ENCODE data around the gene PAFAH2.
"Not testable (repeated sequence)": the region's sequence is repeated elsewhere in the genome, so short reads cannot be mapped to it uniquely, and the experiment has no call there.

PAFAH2 gene

DNA sequence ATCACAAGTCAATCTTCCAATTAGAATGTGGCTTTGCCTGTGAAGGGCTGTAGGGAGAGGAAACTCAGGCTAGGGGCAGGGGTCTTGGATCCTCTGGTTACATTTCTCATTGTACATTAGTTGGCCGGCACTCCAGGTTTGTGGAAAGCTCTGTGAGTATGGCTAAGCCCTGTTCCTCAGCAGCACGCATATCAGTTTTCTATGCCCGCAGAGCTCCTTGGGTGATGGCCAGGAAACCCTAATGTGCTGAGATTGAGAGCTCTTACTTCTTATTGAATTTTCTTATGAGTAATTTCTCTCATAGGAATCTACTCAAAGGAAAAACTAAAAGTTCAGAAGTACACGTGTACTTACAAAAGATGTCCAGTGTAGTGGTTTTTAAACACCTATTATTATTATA is 60.9 kb downstream of the PAFAH2 start:
- Histone ChIP-seq H3K27me3 (replicated peaks) (no peaks in the 10 kb centered on the region), H3K36me3 (replicated peaks) (no peaks in the 10 kb centered on the region), H3K27ac (no peak overlapping the region), H3K4me3 (ENCODE audit: low read depth, low read length) (no peak overlapping the region)
- no peak for DNase-seq
- TF ChIP-seq, protein P1, sequence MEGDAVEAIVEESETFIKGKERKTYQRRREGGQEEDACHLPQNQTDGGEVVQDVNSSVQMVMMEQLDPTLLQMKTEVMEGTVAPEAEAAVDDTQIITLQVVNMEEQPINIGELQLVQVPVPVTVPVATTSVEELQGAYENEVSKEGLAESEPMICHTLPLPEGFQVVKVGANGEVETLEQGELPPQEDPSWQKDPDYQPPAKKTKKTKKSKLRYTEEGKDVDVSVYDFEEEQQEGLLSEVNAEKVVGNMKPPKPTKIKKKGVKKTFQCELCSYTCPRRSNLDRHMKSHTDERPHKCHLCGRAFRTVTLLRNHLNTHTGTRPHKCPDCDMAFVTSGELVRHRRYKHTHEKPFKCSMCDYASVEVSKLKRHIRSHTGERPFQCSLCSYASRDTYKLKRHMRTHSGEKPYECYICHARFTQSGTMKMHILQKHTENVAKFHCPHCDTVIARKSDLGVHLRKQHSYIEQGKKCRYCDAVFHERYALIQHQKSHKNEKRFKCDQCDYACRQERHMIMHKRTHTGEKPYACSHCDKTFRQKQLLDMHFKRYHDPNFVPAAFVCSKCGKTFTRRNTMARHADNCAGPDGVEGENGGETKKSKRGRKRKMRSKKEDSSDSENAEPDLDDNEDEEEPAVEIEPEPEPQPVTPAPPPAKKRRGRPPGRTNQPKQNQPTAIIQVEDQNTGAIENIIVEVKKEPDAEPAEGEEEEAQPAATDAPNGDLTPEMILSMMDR (IDR thresholded peaks at IDR 0.05; ENCODE audit: low read depth, low read length, missing control alignments): no peak
- in situ Hi-C loops (cut with HindIII; ENCODE audit: low pct_ligation_motif_present, low sequenced_read_pairs): no loop called here

DNA sequence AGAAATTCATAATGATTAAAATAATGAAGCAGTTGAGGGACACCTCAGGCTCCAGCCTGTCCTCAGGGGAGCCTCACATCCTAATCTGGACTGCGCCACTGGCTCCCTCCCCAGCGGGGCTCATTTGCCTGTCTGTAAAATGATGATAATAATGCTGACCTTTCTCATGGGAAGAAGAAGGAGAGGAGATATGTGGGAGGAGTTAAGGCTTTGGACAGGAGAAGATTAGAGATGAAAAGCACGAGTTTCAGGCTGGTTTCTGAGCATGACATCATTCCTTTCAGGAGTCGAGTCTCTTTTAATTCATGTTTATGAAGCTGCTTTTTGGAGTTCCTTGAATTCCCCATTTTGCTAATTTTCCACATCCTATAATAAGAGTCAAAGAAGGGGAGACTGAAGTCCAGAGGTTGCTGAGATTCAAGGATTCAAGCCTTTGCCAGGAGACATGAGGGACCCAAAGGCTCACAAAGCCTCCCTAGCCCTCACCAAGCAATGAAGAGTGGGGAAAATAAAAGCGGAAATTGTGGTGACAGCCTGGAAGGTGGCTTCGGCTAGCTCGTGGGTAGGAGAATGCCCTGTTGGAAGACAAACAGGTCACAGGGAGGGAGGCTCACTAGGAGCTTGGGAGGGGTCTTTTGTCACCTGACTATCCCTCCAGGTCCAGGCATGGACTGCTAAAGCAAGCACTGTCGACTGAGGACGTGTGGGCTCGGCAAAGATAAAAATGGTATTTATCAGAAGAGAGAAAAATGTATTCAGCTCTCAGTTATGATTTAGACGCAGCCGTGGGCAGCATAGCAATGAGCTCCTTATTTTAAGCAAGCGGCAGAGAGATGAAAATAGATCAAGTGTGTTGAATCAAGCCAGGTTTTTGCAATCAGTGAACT is 64.1 kb downstream of the PAFAH2 start:
- in situ Hi-C loops (cut with HindIII; ENCODE audit: low pct_ligation_motif_present, low sequenced_read_pairs): no loop called here
- no peaks in the 10 kb centered on the region for H3K27me3 ChIP-seq (replicated peaks)
- DNase-seq: no peak
- no peaks in the 10 kb centered on the region for H3K36me3 ChIP-seq (replicated peaks)
- no peak overlapping the region for H3K4me3 ChIP-seq (ENCODE audit: low read depth, low read length)
- no peak overlapping the region for H3K27ac ChIP-seq
- TF ChIP-seq, protein P1 (IDR thresholded peaks at IDR 0.05; ENCODE audit: low read depth, low read length, missing control alignments): no peak

DNA sequence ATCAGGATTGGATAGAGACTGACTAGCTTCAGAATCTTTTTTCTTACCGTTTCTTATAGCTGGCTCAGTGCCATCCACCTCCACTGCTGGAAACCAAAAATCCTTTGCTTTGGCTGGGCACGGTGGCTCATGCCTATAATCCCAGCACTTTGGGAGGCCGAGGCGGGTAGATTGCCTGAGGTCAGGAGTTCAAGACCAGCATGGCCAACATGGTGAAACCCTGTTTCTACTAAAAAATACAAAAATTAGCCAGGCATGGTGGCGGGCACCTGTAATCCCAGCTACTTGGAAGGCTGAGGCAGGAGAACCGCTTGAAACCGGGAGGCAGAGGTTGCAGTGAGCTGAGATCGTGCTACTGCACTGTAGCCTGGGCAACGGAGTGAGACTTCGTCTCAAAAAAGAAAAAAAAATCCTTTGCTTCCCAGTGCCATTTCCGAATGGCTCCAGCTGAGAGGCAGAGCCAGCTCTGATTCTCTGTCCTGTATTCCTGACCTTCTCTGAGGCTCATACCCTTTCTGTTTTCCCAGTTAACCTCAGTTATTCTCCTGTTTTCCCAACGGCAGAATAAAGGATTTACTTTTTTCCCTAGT is 65.0 kb downstream of the PAFAH2 start:
- DNase-seq; H3K27me3 ChIP-seq (replicated peaks); in situ Hi-C loops (cut with HindIII; ENCODE audit: low pct_ligation_motif_present, low sequenced_read_pairs); H3K36me3 ChIP-seq (replicated peaks); H3K4me3 ChIP-seq (ENCODE audit: low read depth, low read length); H3K27ac ChIP-seq: not testable (repeated sequence)

DNA sequence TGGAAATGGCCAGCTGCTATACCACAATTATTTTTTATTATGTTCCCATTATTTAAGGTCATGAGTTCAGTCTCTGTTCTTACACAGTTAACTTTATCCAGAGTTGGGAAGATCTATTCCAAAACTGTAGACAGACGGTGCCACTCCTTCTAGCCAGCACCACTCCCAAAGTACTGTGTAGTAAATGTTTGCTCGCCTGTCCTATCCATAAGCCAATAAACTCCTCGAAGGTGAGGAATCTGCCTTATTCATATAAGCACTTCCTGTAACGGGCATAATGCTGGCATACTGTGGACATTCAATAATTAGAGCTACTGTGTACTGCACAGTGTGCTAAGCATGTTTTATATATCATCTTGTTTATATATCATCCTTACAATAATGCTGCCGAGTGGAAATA is 65.5 kb downstream of the PAFAH2 start:
- H3K27me3 ChIP-seq (replicated peaks): no peaks in the 10 kb centered on the region
- no peak overlapping the region for H3K4me3 ChIP-seq (ENCODE audit: low read depth, low read length)
- H3K27ac ChIP-seq: no peak overlapping the region
- TF ChIP-seq, protein P1 (IDR thresholded peaks at IDR 0.05; ENCODE audit: low read depth, low read length, missing control alignments): no peak
- no peaks in the 10 kb centered on the region for H3K36me3 ChIP-seq (replicated peaks)
- in situ Hi-C loops (cut with HindIII; ENCODE audit: low pct_ligation_motif_present, low sequenced_read_pairs): no loop called here
- no peak for DNase-seq

DNA sequence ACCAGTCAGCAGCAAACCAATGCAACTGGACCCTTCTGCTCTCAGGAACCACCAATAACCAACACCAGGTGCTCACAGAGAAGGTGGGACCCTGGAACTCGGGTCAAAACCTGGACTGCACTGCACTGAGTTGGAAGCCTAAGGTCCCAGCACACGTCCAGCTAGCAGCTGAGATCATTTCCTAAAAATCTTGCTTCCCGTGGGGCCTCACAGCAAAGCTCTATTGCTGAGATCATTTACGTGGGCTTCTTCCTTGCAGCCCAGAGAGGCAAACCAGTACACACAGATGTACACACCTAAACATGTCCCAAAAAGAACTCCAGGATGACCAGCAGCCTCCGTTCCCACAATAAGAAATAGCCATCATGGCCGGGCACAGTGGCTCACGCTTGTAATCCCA is 68.8 kb downstream of the PAFAH2 start:
- no peak overlapping the region for H3K27ac ChIP-seq
- no peaks in the 10 kb centered on the region for H3K27me3 ChIP-seq (replicated peaks)
- TF ChIP-seq, protein P1 (IDR thresholded peaks at IDR 0.05; ENCODE audit: low read depth, low read length, missing control alignments): no peak

DNA sequence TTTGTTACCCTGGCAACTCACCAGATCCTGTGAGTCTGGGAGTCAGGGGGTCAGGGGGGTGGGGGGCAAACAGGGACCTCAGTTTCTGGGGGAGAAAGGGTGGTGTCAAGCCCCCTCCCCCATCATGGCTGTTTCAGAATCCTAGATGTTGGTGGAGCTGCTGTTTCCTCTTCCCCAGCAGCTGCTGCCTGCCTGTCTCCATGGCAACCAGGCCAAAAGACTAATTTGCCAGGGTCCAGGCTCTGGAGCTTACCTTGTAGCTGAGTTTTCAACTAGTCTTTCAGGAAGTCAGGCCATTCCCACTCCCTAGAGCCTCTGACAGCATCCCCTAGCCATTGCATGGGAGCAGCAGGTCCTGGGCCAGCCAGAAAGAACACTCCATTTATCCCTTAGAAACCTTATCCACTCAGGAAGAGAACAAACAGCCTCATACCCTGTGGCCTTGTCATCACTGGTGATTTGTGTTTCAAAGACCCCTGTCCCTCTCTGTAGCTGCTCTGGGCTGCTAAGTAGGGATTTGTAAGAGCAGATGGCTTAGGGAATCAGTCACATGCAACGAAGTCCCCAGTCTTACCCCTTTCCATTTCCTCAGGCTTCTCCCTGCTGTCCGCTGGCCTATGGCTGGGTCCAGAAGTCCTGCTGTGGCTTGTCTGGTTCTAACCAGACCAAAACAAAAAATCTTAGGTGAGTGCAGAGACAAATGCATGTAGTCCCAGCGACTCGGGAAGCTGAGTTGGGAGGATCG is 70.2 kb downstream of the PAFAH2 start:
- H3K36me3 ChIP-seq (replicated peaks): no peaks in the 10 kb centered on the region
- H3K27ac ChIP-seq: no peak overlapping the region
- TF ChIP-seq, protein P1 (IDR thresholded peaks at IDR 0.05; ENCODE audit: low read depth, low read length, missing control alignments): no peak
- H3K27me3 ChIP-seq (replicated peaks): no peaks in the 10 kb centered on the region
- in situ Hi-C loops (cut with HindIII; ENCODE audit: low pct_ligation_motif_present, low sequenced_read_pairs): no loop called here
- no peak overlapping the region for H3K4me3 ChIP-seq (ENCODE audit: low read depth, low read length)
- DNase-seq: no peak

More for the DNA sequence above, 68.8 kb downstream of the PAFAH2 start:
- in situ Hi-C loops (cut with HindIII; ENCODE audit: low pct_ligation_motif_present, low sequenced_read_pairs): no loop called here
- H3K4me3 ChIP-seq (ENCODE audit: low read depth, low read length): no peak overlapping the region
- H3K36me3 ChIP-seq (replicated peaks): no peaks in the 10 kb centered on the region
- no peak for DNase-seq

Data from brain microvascular endothelial cell (primary cell).